HG03460 (cell line): ENCODE data around the gene SLC46A2.

ENCODE experiments used
- ATAC-seq: cut with Tn5 transposase; IDR thresholded peaks from one replicate; pipeline ENCODE4 v1.9.1; 2021; ENCODE audit not compliant: unreplicated experiment

SLC46A2 gene

GRCh38 chr9:112887381-112887780 lies 3.3 kb downstream of the SLC46A2 start:
- no peak for ATAC-seq

GRCh38 chr9:112886351-112886750 lies 4.3 kb downstream of the SLC46A2 start:
- ATAC-seq = no peak

GRCh38 chr9:112885324-112885723 lies 5.4 kb downstream of the SLC46A2 start:
- ATAC-seq = no peak

GRCh38 chr9:112884721-112885120 lies 6.0 kb downstream of the SLC46A2 start:
- no peak for ATAC-seq

DNA sequence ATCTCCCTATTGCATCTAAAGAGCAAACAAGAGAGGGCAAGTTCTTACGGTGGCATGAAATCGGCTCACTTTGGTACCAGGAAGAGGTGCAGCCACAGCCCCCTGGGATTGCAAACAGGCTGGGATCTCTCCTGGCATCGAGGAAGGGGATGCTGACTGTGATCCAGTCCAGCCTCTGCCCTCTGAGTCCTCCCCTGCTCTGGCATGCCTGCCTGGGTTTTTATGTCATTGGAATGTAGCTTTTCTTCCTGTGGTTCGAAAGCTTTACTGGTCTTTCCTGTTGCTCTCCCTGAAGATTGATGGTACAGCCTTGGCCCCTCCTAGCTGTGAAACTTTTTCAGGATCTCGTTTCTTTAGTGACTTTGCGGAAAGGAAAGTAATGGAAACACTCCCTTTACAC lies 6.6 kb downstream of the SLC46A2 start:
- no peak for ATAC-seq

GRCh38 chr9:112881331-112881730 lies 9.3 kb downstream of the SLC46A2 start:
- ATAC-seq = no peak

DNA sequence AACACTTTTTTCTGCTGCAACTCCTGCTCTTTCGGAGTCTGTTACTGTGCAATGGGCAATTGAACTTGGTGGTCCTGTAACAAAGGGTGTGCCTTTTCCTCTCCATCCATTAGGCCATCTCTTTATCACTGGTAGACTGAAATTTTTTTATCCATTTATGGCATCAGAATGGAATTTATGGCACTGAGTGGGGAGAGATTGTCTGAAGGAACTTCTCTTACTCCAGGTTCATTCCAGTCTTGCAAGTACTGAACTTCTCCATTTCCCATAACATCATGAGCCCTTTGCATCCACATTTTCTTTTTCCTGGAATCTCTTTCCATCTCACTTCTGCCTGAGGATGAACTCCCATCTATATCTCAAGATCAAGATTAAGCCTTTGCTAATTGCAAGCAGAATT lies 10.0 kb downstream of the SLC46A2 start:
- ATAC-seq = no peak

DNA sequence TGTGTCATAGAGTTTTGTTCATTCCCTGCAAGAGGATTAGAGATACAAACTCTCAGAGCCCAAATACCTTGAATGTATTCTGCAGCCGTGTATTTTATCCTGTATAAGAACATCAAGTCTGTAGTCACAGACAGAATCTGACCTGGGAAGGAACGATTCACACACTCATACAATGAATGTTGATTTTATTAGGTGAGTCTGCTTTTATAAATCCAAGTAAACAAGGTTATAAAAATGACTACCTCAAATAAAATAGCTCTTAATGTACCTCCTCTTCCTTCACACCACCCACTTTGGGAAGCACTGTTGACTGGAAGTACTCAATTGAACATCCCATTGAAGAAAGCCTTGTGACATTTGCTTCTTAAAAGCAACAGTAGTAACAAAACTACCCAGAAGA lies 11.9 kb downstream of the SLC46A2 start:
- ATAC-seq = no peak

DNA sequence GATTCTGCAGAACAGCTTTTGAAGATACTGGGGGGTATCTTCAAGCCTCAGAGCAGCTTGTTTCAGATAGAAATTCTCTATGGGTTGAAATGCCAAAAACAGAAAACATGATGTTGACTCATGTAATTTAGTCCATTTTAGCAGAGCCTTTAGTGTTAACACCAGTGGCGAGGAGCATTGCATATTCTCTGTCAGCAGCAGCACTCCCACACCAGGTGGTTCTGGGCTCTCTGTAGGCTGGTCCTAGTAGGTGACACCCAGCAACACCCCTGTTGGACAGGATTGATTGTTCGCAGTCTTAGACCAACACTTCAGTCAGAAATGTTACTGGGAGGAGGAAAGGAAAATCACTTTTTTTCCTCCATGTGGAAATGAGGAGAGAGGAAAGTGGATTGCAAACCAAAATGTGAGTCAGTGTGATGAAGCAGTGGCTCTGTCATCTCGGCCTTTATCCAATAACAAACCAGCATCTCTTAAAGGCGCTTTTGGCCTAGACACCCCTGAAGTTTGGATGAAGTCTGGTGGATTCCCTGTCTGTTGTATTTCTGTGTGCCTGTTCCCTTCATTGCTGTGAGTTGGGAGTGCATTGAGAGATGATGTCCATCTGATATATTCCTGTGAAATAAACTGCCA lies 16.8 kb downstream of the SLC46A2 start:
- no peak for ATAC-seq

GRCh38 chr9:112872019-112872418 lies 18.7 kb downstream of the SLC46A2 start:
- ATAC-seq = no peak

- no peak for ATAC-seq
These were observed 20.1 kb downstream of the SLC46A2 start for GRCh38 chr9:112870556-112870955.

- ATAC-seq = no peak
These were observed 20.8 kb downstream of the SLC46A2 start for GRCh38 chr9:112869917-112870316.

DNA sequence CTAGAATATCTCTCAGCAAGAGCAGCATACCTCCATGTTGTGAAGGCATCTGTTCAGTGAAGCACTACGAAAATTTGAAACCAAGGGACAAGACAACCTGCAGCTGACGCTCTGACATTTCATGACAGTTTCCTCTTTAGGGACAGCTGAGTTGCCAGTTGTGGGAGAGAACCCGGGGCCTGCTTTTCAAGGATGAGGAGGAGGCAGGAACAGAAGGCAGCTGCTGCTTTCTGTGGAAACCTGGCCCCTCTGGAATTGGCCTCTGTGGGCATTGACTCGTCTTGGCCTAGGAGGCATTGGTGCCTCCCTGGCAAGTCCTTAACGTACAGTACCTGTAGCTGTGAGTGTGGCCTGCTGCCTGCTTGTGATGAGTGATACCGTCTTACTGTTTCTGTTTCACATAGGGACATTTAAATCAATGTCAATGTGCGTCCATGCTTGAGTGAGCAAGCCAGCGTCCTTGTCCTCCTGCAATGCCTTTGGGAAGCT lies 21.6 kb downstream of the SLC46A2 start:
- no peak for ATAC-seq

GRCh38 chr9:112868461-112868860 lies 22.2 kb downstream of the SLC46A2 start:
- ATAC-seq = no peak

DNA sequence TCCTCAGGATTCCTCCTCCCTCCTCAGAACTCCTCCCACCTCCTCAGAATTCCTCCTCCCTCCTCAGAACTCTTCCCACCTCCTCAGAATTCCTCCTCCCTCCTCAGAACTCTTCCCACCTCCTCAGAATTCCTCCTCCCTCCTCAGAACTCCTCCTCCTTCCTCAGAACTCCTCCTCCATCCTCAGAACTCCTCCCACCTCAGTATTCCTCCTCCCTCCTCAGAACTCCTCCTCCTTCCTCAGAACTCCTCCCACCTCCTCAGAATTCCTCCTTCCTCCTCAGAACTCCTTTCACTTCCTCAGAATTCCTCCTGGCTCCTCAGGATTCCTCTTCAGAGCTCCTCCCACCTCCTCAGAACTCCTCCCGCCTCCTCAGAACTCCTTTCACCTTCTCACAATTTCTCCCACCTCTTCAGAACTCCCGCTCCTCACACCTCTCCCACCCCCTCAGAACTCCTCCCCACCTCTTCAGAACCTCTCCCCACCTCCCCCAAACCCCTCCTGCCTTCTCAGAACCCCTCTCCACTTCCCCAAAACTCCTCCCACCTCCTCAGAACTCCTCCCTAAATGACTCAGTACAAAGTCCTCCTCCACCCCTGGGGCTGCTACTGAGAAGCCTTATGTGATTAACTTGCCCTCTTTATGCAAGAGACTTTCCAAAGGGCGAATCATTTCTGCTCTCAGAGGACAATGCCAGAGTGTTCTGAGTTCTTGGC lies 23.2 kb downstream of the SLC46A2 start:
- ATAC-seq = no peak

DNA sequence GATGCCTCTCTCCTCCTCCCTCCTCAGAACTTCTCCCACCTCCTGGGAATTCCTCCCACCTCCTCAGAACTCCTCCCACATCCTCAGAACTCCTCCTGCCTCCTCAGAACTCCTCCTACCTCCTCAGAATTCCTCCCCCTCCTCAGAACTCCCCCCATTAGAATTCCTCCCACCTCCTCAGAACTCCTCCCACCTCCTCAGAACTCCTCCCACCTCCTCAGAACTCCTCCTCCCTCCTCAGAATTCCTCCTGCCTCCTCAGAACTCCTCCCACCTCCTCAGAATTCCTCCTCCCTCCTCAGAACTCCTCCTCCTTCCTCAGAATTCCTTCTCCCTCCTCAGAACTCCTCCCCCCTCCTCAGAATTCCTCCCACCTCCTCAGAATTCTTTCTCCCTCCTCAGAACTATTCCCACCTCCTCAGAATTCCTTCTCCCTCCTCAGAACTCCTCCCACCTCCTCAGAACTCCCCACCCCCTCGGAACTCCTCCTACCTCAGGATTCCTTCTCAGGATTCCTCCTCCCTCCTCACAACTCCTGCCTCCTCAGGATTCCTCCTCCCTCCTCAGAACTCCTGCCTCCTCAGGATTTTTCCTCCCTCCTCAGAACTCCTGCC lies 23.9 kb downstream of the SLC46A2 start:
- ATAC-seq = no peak

- ATAC-seq = no peak
These were observed 25.7 kb downstream of the SLC46A2 start for GRCh38 chr9:112864982-112865381.

DNA sequence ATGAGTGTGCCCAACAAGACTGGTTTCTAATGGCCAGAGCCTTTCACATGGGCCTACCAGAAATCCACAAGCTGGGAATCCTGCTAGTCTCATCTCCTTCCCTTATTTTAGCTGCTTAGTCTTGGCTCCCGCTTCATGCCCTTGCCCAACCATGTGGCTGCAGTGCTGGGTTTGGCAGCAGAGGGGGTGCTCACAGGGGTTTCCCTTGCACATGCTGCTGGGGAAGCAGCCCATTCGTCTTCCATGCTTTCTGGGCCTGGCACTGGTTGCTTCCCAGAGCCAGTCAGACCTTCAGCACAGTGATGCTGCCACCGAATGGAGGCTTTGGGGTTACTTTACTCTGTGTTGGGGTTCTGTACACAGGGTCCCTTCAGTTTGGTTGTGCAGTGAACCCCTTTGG lies 26.3 kb downstream of the SLC46A2 start:
- no peak for ATAC-seq

DNA sequence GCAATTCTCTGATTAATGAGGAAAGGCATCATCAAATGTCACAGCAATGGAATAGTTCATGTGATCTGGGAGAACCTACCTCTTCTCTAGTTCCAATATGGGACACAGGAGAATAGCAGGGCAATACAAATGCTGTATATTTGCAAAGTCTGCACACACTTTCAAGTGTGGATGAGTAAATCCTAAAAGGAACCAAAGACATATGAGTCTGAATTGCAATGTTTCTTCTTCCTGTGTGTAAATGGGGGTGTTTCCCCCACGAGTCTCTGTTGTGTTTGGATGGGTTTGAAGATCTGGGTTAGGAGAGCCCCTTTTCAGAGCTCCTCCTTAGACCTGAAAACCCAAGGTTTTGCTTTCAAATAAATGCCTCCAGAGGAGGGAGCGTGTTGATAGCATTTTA lies 26.9 kb downstream of the SLC46A2 start:
- no peak for ATAC-seq

- no peak for ATAC-seq
These were observed 27.5 kb downstream of the SLC46A2 start for GRCh38 chr9:112863214-112863613.

DNA sequence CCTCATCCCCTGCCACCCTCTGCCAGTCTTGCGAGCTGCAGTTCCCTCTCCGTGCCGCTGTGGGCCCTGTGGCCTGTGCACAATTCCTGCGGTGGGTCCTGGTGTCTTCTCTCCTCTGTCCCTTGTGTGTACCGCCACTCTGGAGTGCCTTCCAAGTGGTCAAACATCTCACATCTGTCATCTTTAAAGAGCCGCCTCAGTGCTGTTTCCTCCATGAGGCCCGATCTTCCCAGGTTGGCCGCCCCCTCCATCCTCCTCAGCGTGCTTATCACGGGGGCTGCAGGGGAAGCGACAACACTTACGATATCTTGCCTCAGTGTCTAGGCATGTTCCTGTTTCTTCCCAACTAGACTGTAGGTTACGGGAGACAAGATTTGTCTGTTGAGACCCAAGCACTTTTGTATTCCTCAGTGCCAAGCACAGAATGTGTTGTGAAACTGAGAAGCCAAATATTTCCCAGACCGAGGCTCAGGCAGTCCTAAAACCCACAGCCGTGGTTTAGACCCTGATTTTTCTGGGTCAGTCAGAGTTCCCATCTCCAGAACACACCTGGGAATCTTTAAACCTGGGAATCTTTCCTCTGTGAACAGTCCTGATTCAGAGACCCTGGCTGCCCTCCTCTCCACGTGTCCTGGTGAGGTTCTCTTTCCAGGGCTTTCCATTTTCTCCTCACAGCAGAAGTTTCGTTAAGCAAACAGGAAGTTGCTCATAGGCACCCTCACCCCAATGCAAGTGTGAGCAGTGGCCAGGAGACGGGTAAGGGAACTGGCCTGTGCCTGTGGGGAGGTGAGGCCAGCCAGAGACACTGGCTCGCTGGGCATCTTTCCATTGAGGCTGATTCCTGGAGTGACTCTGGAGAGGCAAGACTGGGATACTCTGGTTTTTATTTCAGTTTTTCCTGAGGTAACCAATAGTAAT lies 28.8 kb downstream of the SLC46A2 start:
- ATAC-seq = no peak
